GM19043 (cell line): Measurements from ENCODE around the gene DTYMK.
"Not testable (repeated sequence)": the region's sequence is repeated elsewhere in the genome, so short reads cannot be mapped to it uniquely, and the experiment has no call there.

Source experiments
- ATAC-seq: cut with Tn5 transposase; IDR thresholded peaks from one replicate; pipeline ENCODE4 v1.9.1; 2021; ENCODE audit warnings: low read depth; ENCODE audit not compliant: unreplicated experiment

The DTYMK gene

GRCh38 chr2:241686650-241687425 lies at the start of gene DTYMK:
Gene DTYMK, minus strand, starts transcription at chr2:241686815. Its CDS starts 32 bp downstream, at chr2:241686783.
- ATAC-seq = peak; percentile 96

GRCh38 chr2:241736111-241736510 lies 49.5 kb upstream of the DTYMK start:
- ATAC-seq = no peak

GRCh38 chr2:241734467-241735208 lies 48.0 kb upstream of the DTYMK start, which contains the start of gene D2HGDH:
Gene D2HGDH, plus strand, starts transcription at chr2:241734630. Its CDS starts 595 bp downstream, at chr2:241735225.
- ATAC-seq = peak; percentile 61

- no peak for ATAC-seq
These were observed 47.5 kb upstream of the DTYMK start for GRCh38 chr2:241734208-241734466.

GRCh38 chr2:241733391-241734207 lies 47.0 kb upstream of the DTYMK start:
- no peak for ATAC-seq

- ATAC-seq = not testable (repeated sequence)
These were observed 46.0 kb upstream of the DTYMK start for GRCh38 chr2:241732513-241733186.

- ATAC-seq = no peak
These were observed 44.2 kb upstream of the DTYMK start for GRCh38 chr2:241730671-241731293.

GRCh38 chr2:241729868-241730267 lies 43.3 kb upstream of the DTYMK start:
- no peak for ATAC-seq

- no peak for ATAC-seq
These were observed 42.0 kb upstream of the DTYMK start for GRCh38 chr2:241728627-241729026.

- no peak for ATAC-seq
These were observed 41.4 kb upstream of the DTYMK start for GRCh38 chr2:241728000-241728399.

- ATAC-seq = no peak
These were observed 39.8 kb upstream of the DTYMK start for GRCh38 chr2:241726459-241726858.

- no peak for ATAC-seq
These were observed 38.6 kb upstream of the DTYMK start for GRCh38 chr2:241724975-241725870.

GRCh38 chr2:241724259-241724974 lies 37.8 kb upstream of the DTYMK start:
- ATAC-seq = no peak

- no peak for ATAC-seq
These were observed 36.4 kb upstream of the DTYMK start for GRCh38 chr2:241722896-241723454.

- no peak for ATAC-seq
These were observed 35.2 kb upstream of the DTYMK start for GRCh38 chr2:241721852-241722251.

GRCh38 chr2:241720560-241720959 lies 33.9 kb upstream of the DTYMK start:
- ATAC-seq = no peak

- no peak for ATAC-seq
These were observed 33.5 kb upstream of the DTYMK start for GRCh38 chr2:241720099-241720498.

- ATAC-seq = no peak
These were observed 32.5 kb upstream of the DTYMK start for GRCh38 chr2:241719093-241719492.
